Activated T-helper 1 cell treated with Interleukin-2 at 50 U/mL for 16 hours (primary cell): ENCODE results near the gene OR6A2.
"Not testable (repeated sequence)": the region's sequence is repeated elsewhere in the genome, so short reads cannot be mapped to it uniquely, and the experiment has no call there.

Experiments
- DNase-seq: peaks from one replicate; pipeline ENCODE4 v3.0.0-alpha.2; 2020; ENCODE audit warnings: low read depth

OR6A2 gene

DNA sequence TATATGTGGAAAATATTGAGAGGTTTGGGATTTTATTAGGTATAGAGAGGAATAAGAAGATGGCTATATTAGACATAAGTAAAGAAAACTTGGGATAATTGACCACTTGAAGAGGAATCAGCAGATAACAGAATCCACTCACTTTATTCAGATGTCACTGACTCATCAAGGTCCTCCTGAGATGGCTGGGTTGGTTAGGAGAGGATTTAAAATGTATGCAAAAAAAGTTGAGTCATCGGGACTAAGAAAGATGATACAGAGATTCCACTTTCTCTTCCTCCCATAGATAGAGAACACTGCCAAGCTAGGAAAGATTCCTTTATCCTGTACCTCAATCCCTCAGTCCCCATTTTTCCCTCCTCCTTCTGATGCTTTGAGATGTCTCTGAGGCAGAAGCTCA, at the start of gene OR6A2:
Gene OR6A2, minus strand, starts transcription at position 288 of the 400 bp plus-strand sequence. CDS start 3,981 bp downstream, outside the sequence.
- no peak for DNase-seq

DNA sequence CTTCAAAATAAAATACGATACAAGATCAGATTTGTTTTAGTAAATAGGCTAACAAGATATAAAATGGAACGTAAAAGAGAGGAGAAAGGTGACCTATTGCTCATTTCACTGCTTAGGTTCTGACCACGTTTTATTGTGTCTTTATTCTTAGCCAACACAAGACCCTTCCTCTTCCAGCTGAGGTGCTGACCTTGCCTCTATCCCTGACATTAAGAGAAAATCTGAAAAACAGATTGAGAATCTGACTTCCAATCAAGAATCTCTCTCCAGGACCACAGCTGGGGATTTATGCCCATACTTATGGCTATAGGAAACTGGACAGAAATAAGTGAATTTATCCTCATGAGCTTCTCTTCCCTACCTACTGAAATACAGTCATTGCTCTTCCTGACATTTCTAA, 45.9 kb upstream of the OR6A2 start, which contains the start of gene OR10A5:
Gene OR10A5, plus strand, starts transcription at position 301 of the 400 bp plus-strand sequence. Its CDS starts 0 bp downstream, at position 301.
- DNase-seq: no peak

DNA sequence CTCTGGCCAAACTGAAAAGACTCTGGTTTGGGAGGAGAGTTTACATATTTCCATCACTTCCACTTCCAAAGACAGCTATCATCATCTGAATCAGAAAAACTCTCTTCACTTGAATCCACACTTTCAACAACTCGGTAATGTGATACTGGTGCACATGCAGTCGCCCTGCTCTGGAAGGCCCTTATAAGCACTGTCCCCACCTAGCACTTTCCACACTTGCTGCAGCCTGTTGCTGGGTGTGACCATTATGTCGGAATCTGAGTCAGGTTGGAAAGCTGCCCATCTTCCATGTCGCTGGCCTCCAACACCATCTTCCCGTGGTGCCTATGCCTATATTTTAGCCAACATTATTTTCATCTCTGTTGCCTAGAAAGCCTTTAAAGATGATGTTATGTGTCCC, 44.9 kb upstream of the OR6A2 start:
- no peak for DNase-seq

- no peak for DNase-seq
Measured at GRCh38 chr11:6843670-6844069, 44.2 kb upstream of the OR6A2 start.

GRCh38 chr11:6841694-6842093, 42.2 kb upstream of the OR6A2 start:
- DNase-seq: no peak

GRCh38 chr11:6834021-6834420, 34.5 kb upstream of the OR6A2 start:
- DNase-seq: no peak

DNA sequence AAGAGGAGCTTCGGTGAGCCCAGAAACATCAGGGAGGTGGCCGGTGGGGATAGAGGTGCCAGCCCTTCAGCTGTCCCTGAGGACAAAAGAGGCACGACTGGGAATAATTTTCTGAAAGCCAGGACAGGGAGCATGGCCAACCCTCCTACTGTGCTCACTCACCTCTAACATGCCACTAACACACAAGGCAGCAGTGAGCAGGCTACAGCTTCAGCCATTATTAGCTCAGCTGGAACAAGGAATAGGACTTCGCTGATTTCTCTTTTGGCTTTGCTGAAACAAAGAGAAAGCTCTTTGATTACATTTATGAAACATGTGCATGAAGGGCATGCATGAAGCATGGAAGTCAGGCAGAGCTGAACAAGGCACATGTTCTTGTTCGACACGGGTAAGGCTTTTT, 33.9 kb upstream of the OR6A2 start:
- DNase-seq: no peak

DNA sequence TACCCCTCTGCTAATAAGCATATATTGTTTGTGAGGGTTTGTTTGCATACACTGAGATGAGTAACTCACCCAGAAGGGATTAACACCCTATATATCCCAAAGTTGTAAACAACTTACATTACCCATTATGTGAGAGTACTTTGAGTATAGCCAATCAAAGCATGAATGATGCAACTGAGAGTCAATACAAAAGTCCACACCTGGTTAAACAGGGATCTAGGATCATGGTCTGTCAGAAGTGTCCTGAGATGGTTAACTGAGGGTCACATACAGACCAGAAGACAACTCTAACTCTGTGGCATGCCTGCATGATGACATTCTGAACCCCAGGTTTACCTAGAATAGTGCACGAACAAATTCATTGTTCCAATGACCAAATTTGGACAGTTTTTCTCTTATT, 28.6 kb upstream of the OR6A2 start:
- DNase-seq: no peak

GRCh38 chr11:6825231-6825744, 25.8 kb upstream of the OR6A2 start:
- DNase-seq: no peak

DNA sequence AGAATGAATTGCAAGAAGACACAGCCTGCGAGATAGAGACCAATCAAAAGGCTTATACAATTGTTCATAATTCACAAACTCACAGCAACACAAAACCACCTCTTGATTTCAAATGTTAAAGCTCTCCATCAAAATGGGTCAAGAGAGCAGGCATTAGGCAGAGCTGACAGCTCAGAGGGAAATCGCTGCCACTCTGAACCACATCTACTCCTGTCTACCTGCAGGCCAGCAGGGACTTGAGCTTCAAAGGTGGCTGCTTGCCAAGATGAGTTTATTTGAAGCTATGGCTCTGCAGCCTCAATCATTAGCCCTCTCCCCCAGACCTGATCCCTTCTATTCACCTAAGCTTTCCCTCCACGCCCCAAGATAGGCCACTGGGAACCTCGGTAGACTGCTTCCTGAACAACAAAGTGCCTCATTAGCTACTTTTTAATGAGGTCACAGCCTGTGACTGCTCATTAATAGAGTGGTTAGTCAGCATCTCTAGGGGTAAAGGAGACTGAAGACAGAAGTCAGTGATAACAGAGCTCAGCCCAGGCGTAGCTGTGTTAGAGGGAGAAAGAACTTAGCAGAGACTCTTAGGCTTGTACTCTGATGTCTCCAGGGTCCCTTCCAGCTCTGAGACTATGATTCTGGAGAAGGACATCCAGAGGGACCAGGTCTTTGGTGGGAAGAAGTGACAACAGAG, 24.8 kb upstream of the OR6A2 start:
- DNase-seq: no peak

DNA sequence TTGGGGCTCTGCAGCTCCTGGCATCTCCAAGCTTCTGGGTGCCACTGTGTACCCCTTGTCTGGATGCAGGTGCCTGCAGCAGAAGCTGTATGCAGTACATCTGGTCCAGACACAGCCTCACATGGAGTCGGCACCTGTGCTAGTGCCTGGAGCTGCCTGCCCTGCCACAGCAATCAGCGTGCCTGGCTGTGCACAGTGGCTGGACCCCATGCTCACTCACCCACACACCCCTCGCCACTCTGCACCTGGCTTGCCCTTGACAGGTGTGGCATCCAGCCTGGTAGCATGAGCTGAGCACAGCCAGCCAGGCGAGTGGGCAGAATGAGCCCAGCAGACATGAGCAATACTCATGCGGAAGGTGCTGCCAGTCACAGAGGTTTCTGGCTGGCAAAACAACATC, 19.5 kb upstream of the OR6A2 start:
- no peak for DNase-seq

DNA sequence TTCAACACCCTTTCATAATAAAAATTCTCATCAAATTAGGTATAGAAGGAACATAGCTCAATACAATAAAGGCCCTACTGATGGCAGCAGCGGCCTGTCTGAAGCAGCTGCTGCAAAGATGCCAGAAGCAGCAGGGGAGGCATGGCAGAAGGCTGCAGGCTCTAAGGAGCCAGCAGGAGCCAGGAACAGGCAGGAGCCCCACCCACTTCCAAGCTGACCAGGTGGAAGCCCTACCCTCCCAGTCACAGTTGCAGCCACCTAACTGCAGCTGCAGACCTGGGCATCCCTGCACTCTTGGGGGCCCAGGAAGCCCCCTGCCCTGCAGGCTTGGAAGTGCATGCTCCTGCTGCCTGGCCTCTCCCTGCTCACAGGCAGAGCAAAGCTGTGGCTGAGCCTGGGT, 18.2 kb upstream of the OR6A2 start:
- no peak for DNase-seq

DNA sequence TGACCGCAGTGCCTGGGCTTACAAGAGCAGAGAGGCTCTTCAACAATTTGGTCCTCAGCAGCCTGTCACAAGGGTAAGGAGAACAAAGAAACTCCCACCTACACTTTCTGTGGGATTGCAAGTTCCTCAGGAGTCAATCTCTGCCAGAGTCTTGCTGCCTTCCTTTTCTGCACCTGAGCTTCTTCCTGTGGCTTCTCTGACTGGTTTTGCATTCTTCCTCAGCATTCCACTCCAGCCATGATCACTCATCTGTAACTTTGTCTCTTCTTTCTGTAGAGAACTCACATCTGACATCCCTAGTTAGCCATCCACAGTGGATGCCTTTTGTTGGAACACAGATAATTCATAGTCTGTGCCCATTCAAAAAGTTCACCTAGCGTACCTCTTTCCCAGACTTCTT, 14.2 kb upstream of the OR6A2 start:
- no peak for DNase-seq

GRCh38 chr11:6812390-6813005, 13.0 kb upstream of the OR6A2 start:
- no peak for DNase-seq

DNA sequence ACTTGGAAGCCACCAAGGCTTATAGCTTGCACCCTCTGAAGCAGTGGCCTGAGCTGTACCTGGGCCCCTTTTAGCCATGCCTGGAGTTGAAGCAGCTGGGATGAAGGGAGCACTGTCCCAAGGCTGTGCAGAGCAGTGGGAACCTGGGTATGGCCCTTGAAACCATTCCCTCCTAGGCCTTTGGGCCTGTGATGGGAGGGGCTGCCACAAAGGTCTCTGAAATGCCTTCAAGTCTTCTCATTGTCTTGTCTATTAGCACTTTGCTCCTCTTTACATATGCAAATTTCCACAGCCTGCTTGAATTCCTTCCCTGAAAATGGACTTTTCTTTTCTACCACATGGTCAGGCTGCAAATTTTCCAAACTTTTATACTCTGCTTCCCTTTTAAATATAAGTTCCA, 1.6 kb upstream of the OR6A2 start:
- DNase-seq: not testable (repeated sequence)

GRCh38 chr11:6794639-6795038, 4.8 kb downstream of the OR6A2 start:
- DNase-seq: no peak

DNA sequence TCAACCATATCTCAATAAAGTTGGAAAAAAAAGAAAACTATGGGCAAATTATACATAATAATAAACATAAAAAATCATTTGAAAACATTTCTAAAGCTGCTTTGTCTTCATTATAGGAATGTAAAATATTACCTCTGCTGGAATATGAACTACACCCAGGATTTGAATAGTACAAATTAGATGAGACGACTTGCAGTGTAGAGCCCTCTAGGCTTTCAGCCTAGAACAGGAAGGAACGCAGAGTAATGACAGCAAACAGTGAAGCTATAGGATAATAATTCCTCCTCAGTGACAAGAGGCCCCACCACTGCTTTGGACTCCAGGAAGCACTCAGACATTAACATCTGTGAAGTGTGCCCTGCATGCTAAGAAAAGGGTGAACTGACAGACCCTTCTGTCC, 8.9 kb downstream of the OR6A2 start:
- no peak for DNase-seq

- no peak for DNase-seq
Measured at GRCh38 chr11:6782720-6783119, 16.8 kb downstream of the OR6A2 start, which contains the start of gene OR2AG1. Gene OR2AG1 (plus strand): TSS chr11:6783020. CDS start chr11:6785038, 2,018 bp downstream.

DNA sequence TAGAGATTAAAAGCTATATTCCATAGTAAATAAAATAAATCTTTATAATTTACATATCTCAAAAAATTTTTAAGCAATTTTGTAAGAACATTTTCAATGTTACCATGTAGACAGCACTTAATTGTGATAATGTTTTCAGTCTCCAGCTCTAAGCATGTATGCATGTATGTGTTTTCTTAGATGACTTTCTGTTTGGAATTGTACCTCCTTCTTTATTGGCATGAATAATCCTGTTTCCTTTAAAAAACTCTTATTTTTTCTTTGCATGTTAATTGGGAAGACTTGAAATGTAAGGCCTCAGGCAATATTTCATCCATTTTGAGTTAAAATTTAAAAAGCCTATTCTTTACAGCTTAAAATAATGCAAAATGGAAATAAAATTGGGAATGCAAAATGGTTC, 18.7 kb downstream of the OR6A2 start:
- DNase-seq: no peak

GRCh38 chr11:6778518-6778917, 21.0 kb downstream of the OR6A2 start:
- no peak for DNase-seq

DNA sequence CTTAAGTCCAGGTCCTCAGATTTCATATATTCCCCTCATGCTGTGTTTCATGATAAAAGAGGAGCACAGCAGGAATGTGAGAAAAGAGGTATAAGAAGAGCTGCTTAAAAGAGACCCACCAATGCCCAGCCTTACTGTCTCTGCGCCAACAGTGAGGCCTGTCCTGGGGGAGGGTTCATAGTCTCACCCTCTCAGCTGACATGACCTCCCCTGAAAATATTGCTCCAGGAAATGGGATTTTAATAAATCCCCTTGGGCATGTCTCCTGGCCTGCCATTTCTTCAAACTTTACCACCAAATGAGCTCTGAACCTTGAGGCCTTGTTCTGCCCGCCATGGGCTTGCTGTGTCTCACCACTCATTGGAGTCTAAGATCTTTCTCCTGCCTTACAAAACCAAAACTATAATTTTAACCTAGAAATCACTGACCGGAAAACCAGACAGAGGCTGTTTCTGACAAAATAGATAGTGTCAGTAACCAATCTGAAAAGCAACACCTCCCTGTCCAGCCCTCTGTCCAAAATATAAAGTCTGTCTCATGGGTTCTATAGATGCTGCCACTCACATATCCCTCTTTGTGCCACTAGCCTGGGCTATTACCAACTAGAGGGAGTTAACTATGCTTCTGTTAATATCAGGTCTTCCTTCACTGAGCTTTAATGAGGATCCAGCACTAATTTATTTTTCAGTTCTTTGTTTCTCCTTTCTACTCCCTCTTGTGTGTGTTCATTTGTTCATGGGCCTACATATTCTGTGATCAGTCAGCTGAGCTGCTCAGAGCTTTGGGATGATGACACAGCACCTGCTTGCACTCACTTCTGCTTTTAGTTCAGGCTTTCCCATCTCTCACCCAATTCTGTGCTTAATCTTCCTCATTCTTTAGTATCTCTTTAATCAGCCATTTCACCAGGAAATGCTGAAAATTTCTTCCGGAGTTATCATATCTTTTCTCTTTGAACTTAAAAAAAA, 27.3 kb downstream of the OR6A2 start, which contains the start of gene OR2AG2:
Gene OR2AG2, minus strand, starts transcription at position 51 of the 968 bp plus-strand sequence. CDS start 3,019 bp downstream, outside the sequence.
- no peak for DNase-seq

- peak; percentile 27 for DNase-seq
Measured at GRCh38 chr11:6757373-6757967, 42.0 kb downstream of the OR6A2 start.
